GM12878 (cell line): ENCODE data around the gene GRIK5. TPM values are rescaled to one million over a fixed set of nuclear protein-coding genes. Genes with fewer than 3 reads are reported as not detected.

Experiments
- BHLHE40 ChIP-seq, 2 experiments: fragments of 450-650 bp in 1 of 2; IDR thresholded peaks; 2 replicates each; pipeline ENCODE4 v1.6.1; 2011 to 2017; ENCODE audit warnings: low read depth in 2 of 2, borderline replicate concordance in 1 of 2, improper control_type of control experiment in 1 of 2, low read length in 1 of 2, mild to moderate bottlenecking in 1 of 2
- CHD2 ChIP-seq: IDR thresholded peaks from 2 replicates; pipeline ENCODE4 v1.6.1; 2011; ENCODE audit warnings: low read depth, low read length, improper control_type of control experiment, borderline replicate concordance
- IRF5 ChIP-seq: fragments of 450-650 bp; IDR thresholded peaks from 2 replicates; pipeline ENCODE4 v1.6.1; 2017; ENCODE audit warnings: borderline replicate concordance
- PKNOX1 ChIP-seq: fragments of 450-650 bp; IDR thresholded peaks from 2 replicates; pipeline ENCODE4 v1.6.1; 2016; ENCODE audit warnings: mild to moderate bottlenecking
- POLR2AphosphoS2 ChIP-seq: IDR thresholded peaks from 2 replicates; pipeline ENCODE4 v1.6.1; 2011; ENCODE audit warnings: low read depth, mild to moderate bottlenecking, low read length, improper control_type of control experiment, moderate library complexity
- TAF1 ChIP-seq: IDR thresholded peaks from 2 replicates; pipeline ENCODE4 v1.6.1; 2011; ENCODE audit warnings: mild to moderate bottlenecking, low read depth, low read length, borderline replicate concordance
- ZBTB4 ChIP-seq: fragments of 450-650 bp; formaldehyde crosslinking; IDR thresholded peaks from 2 replicates; pipeline ENCODE4 v1.4.0; 2022; ENCODE audit warnings: mild to moderate bottlenecking, moderate library complexity
- polyA plus RNA-seq, 11 experiments: library from polyadenylated mRNA; depleted of rRNA in 4 of 11; unstranded in 6 of 11; stranded (reverse) in 5 of 11; fragments of >200 nt; fragmentation: Nextera tagmentation in 4 of 11; fragmentation: Illumina TruSeq in 1 of 11; extraction: Ambion mirVana in 4 of 11; extraction: Trizol in 1 of 11; gene quantifications; 1 replicate in 1 of 11; 2 replicates in 10 of 11; pipeline versions ENCODE4 v1.2.1 to v1.2.3, GENCODE V29; 2011 to 2016; ENCODE audit warnings: inconsistent platforms in 2 of 11, missing spikeins in 2 of 11, low read depth in 1 of 11
- total RNA-seq, 4 experiments: library from RNA; depleted of rRNA in 3 of 4; stranded (reverse); fragments of >200 nt in 3 of 4; fragmentation: Illumina TruSeq in 1 of 4; extraction: Trizol in 1 of 4; gene quantifications; 2 replicates each; pipeline versions ENCODE4 v1.2.1 to v1.2.3, GENCODE V29; 2013 to 2021

Gene GRIK5
- total and polyA plus RNA-seq, 10 of the 15 experiments (the other 5 are each of a cell fraction or from before 2014, with no cell fraction given), result 0.03 to 0.23 (median 0.07) TPM; not detected in 3

- TF ChIP-seq PKNOX1 (peak; percentile 89), ZBTB4 (CRISPR knock-in tag) (peak; percentile 76; the same call in 1 of the 2 replicates), CHD2 (peak; percentile 95), IRF5 (no peak), BHLHE40 (IDR thresholded peaks at IDR 0.05; ENCODE audit: borderline replicate concordance in 1 of 2, low read depth in 2 of 2, low read length in 1 of 2) (peak; percentile 5 to 86), POLR2AphosphoS2 (peak; percentile 88), TAF1 (peak; percentile 87; the same call in 1 of the 2 replicates)
Observed at GRCh38 chr19:42075616-42076379, 5.8 kb upstream of the GRIK5 start, which contains the start of gene ZNF574 (continued).
